GM18909 (cell line): ENCODE results near the gene OSBP.
"Not testable (repeated sequence)": the region's sequence is repeated elsewhere in the genome, so short reads cannot be mapped to it uniquely, and the experiment has no call there.

Experiments used
- ATAC-seq: cut with Tn5 transposase; IDR thresholded peaks from one replicate; pipeline ENCODE4 v1.9.1; 2021; ENCODE audit warnings: mild to moderate bottlenecking; ENCODE audit not compliant: unreplicated experiment, poor library complexity

The OSBP gene, protein sequence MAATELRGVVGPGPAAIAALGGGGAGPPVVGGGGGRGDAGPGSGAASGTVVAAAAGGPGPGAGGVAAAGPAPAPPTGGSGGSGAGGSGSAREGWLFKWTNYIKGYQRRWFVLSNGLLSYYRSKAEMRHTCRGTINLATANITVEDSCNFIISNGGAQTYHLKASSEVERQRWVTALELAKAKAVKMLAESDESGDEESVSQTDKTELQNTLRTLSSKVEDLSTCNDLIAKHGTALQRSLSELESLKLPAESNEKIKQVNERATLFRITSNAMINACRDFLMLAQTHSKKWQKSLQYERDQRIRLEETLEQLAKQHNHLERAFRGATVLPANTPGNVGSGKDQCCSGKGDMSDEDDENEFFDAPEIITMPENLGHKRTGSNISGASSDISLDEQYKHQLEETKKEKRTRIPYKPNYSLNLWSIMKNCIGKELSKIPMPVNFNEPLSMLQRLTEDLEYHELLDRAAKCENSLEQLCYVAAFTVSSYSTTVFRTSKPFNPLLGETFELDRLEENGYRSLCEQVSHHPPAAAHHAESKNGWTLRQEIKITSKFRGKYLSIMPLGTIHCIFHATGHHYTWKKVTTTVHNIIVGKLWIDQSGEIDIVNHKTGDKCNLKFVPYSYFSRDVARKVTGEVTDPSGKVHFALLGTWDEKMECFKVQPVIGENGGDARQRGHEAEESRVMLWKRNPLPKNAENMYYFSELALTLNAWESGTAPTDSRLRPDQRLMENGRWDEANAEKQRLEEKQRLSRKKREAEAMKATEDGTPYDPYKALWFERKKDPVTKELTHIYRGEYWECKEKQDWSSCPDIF

DNA sequence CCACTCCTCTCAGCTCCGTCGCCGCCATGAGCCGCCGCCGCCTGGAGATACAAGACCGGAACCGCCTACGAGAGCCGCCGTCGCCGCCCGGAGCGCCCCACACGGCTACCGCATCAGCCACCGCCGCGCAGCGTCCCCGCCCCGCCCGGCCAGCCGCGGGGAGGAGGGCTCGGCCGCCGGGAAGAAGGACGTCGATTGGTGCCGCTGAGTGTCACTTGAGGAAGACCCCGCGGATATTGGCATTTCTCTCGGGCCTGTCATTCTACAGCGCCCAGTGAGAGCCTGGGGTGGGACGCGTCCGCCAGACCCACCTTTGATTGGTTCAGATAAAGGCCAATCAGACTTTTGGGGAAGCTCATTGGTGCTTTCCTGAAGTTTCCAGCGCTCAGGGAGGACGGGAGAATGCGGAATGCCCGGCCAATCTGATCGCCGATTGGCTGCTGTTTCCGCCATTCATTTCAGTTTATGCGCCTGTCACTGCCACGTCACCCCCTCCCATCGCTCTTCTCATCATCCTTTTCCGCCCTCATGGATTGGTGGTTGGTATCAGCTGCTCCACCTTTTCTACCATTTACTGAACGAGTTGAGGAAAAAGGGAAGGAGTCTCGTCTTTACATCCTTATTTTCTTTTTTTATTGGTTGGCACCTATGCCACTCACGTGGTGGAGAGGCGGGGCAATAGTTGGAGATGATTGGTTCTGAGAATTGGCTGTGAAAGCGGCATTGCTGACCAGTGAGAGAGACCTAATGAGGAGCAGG is at the start of gene OSBP:
OSBP (minus strand) TSS at position 138 of the 759 bp plus-strand sequence; CDS start at position 28, 110 bp downstream.
- peak; percentile 91 for ATAC-seq

DNA sequence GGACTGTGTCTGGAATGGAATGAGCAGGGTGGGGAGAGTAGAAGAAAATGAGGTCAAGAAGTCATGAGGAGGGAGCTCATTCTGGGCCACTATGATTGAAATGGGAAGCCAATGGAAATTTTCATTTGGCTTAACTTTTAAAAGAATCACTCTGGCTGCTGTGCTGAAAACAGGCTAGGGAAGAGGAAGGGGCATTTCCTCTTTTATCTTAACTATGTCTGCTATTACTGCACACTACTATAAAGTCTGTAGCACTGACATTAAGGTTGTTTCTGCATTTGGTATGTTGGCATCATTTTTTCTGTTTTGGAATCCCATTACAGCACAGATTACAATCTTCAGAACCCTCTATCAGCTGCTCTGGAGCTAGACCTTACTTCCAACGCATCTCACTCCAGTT is 45.0 kb upstream of the OSBP start:
- ATAC-seq, result no peak

DNA sequence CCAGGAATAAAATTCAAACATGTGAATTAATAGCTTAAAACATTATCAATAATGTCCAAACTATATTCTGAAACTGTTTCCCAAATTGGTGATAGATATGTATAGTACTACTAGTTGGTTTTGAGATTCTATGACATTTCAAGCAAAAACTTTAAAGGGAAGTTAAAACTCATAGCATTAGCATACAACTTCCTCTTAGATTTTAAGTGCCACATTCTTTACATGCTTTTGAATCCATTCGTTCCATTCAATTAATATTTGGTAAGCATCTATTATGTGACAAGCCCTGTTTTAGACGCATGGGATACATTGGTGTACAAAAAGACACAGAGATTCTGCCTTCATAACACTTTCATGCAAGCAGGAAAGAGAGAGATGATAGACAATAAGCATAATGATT is 44.4 kb upstream of the OSBP start:
- no peak for ATAC-seq

DNA sequence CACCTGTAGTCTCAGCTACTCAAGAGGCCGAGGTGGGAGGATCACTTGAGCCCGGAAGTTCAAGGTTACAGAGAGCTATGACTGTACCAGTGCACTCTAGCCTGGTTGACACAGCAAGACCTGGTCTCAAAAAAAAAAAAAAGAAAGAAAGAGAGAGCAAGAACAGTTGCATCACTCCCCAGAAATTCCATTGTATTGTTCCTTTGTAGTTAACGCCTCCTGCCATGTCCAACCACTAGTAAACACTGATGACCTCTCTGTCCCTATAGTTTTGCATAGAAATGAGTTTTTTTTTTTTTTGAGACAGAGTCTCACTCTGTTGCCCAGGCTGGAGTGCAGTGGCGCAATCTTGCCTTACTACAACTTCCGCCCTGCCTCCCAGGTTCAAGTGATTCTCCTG is 42.5 kb upstream of the OSBP start:
- ATAC-seq, result no peak

DNA sequence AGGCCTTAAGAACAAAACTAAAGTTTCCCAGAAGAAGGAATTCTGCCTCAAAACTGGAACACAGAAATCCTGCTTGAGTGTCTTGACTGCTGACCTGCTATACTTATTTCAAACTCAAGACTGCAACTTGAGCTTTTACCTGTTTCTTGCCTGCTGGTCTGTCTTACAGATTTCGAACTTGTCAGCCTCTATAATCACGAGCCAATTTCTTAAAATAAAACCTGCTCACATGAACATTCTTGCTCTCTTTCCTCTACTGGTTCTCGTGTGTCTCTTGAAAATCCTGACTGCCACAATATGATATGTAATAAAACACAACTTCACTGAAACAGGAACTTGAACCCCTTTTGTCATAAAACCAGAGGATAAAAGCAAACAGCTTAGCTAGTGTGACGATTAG is 39.3 kb upstream of the OSBP start:
- ATAC-seq, result no peak

DNA sequence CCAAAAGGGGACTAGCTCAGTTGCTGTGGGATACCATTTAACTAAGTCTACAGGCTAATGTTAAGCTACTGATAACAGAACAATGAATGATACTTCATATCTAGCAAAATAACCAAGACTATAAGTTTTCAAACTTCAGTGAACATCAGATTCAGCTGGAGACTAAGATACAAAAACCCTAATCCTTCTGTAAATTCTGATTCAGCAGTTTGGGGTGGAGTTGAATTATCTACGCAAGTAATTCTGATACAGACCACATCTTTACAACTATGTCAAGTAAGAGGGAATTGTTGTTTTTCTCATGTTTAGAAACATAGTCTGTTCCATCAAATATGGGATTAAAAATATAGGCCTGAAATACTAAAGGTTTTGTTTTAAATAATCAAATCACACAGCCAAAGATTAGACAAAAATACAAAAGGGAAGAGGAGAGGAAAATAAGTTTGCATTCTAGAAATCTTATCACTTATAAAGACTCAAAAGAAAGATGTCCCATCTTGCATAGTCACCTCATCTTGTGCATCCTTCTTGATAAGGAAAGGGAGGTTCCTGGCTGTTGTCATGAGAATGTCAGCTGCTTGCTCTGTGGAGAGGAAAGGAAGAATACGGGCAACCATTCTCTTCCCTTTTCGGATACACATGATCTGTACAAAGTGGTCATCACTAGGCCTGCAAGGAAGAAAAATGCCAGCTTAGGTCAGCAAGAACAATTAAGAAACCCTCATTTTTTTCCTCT is 31.8 kb upstream of the OSBP start:
- ATAC-seq, result no peak

DNA sequence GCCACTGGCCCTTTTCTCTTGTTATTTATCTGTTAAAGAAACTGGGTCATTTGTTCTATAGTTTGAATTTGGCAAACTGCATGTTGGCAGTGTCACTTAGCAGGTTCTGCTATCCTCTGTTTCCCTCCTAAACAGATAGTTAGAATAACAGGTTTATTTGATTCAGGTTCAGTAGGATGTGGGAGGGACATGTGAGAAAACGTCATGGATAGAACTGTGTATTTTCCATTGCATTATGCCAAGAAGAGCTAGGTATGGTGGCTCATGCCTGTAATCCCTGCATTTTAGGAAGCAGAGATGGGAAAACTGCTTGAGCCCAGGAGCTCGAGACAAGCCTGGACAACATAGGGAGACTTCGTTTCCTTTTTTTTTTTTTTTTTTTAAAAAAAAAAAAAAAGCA is 29.0 kb upstream of the OSBP start:
- no peak for ATAC-seq

DNA sequence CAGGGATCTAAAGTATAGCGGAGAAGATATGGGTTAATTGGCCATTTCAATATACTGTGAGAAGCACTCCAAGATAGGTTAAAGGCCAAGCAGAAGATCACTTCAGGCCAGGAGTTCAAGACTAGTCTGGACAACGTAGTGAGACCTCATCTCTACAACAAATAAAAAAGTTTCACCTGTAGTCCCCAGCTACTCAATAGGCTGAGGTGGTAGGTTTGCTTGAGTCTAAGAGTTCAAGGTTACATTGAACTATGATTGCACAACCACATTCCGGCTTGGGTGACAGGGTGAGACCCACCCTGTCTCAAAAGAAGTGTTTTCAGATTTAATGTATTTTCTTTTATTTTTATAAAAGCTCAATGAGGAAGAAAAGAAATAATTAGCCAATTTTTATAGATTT is 27.8 kb upstream of the OSBP start:
- no peak for ATAC-seq

DNA sequence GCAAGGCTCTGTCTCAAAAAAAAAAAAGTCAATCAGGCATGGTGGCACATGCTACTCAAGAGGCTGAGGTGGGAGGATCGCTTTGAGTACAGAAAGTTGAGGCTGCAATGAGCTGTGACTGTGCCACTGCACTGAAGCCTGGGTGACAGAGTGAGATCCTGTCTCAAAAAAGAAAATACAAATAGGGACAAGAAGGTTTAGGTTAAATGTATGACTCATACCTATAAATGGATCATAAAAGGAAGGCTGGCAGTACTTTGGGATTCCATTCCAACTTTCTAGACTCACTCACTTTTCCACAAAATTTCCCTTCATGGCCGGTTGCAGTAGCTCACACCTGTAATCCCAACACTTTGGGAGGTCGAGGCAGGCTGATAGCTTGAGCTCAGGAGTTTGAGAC is 25.6 kb upstream of the OSBP start:
- no peak for ATAC-seq

DNA sequence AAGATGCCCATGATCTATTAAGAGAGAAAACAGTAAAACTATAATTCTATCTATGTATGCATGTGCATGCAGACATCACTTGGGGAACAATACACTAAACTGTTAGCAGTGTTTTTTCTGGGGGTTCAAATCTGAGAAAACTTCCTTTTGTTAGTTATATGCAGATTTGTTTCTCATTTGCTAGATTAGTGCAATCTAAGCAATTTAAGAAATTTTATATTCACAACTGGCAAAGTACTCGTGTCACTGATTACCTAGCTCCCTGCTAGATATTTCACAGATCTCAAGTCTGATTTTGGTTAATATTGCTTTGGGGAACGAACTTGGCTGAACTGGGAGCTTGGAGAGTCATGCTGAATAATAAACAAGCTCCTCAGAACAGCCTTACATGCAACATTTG is 14.9 kb upstream of the OSBP start:
- ATAC-seq, result no peak

DNA sequence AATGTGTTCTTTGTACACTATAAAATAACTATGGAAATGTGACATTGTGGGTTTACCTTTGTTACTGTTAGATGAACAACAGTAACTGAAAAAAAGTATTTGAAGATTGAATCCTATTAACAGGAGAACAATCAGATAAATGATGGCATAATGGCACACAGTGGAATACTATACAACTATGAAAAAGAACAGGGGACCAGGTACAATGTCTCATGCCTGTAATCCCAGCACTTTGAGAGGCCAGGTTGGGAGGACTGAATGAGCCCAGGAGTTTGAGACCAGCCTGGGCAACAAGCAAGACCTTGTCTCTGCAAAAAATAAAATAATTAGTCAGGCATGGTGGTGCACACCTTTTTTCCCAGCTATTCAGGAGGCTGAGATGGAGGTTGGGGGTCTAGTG is 14.4 kb upstream of the OSBP start:
- no peak for ATAC-seq

DNA sequence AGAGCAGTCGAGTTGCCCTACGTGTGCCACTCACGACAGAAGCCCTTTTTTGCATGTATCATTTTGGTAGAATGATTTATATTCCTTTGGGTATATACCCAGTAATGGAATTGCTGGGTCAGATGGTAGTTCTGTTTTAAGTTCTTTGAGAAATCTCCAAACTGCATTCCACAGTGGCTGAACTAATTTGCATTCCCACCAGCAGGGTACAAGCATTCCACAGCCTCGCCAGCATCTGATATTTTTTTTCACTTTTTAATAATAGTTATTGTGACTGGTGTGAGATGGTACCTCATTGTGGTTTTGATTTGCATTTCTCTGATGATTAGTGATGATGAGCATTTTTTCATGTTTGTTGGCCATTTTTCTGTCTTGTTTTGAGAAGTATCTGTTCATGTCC is 11.4 kb upstream of the OSBP start:
- ATAC-seq, result not testable (repeated sequence)

DNA sequence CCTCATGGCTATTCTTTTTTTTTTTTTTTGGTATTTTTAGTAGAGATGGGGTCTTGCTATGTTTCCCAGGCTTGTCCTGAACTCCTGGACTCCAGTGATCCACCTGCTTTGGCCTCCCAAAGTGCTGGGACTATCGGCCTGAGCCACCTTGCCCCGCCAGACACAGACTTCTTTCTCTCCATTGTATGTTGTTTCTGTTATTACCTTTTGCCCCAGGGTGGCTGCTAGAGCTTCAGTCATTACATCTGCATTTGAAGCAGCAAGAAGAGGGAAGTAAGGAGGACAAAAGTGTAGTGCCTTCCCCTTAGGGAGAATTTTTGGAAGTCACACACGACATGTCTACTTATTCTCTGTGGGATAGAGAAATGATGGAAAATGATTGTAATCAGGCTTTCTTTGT is 10.1 kb upstream of the OSBP start:
- ATAC-seq, result no peak

DNA sequence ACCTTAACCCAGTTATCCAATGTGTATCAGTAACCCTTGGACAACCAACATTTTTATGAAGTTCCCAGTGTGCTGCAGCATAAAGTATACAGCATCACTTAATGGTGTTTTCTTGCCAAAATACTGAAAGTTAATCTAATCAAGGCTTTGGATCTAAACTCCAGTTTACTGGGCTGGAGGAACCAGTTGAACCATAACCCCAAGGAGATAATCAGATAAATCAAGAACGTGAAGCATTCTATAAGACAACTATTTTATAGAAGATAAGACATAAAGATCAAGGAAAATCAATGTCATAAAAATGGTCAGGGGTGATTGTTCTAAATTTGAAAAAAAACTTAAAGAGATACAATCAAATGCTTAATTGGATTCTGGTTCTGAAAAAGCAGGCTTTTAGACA is 2.3 kb upstream of the OSBP start:
- no peak for ATAC-seq

DNA sequence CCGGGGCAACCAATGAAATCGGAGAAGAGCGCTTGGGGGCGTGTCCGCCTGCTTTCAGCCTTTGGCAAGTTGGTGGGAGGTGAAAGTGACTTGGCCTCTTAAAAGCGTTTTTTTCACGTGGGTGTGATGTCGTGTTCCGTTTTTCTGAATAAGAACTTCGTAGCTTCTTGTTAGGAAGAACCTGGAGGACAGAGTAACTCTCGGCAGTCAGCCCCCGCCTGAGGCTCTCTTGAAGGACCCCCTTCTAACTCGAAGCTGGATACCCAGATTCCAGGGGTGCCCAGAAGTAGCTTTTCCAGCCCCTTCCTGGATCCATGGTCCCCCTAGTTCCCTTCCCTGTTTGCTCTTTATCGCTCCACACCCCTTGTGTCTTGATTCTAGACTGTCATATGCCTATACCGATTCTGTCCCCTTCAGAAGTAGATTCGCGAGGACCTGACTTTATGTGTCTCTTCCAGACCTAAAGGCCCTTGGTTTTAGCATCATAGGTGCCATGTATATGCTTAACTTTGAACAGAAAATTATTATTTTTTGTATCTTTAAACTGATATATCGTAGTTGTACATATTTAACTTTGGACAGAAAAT is 915 bp upstream of the OSBP start:
- ATAC-seq, result no peak

DNA sequence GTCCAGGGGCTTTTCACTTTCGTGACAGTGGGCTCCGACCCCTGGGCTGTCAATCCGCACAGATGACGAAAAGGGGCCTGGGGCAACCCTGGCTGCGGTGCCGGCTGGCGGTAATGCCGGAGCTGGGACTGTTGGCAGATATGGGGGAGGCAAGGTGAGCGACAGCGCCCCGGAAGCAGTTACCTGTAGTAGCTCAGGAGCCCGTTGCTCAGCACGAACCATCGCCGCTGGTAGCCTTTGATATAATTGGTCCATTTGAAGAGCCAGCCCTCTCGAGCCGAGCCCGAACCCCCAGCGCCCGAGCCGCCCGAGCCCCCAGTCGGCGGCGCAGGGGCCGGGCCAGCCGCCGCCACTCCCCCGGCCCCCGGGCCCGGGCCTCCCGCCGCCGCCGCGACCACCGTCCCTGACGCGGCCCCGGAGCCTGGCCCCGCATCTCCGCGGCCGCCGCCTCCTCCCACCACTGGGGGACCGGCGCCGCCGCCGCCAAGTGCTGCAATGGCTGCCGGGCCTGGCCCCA is 396 bp downstream of the OSBP start:
- ATAC-seq, result peak; percentile 14

DNA sequence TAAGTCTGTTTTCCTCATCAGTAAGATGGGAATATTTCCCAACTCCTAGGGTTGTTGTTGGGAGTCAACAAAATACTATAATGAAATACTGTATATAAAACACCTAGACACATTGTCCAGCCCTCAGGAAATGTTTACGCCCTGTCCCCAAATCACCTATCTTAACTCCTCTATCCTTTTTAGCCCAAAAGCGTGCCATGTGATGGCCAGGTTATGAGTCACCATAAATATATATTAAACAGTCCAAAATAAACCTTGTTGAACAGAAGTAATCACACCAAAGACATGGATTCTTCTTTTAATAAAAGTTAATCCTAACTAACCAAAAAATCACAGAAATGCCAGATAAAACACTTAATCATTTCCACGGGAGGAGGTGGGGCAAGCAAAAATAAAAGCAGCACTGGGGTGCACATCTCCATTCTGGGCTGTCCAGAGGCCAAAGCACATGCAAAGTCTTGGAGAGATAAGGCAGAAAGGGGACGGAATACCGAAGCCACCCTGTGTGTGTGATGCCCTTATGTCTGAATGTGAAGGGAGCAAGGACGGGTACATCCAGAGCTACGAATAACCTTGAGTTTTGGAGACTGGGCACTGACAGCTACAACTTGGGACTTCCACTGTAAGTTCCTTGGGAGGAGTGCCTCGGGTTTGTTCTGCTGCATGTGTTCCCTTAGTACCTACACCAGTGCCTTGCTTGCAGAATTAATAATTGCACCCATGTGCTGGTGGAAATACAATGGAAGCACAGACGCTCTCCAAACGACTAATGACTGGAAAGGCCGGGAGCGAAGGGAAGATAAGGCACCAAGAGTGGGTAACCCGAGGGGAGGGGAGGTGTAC is 1.1 kb downstream of the OSBP start:
- no peak for ATAC-seq

DNA sequence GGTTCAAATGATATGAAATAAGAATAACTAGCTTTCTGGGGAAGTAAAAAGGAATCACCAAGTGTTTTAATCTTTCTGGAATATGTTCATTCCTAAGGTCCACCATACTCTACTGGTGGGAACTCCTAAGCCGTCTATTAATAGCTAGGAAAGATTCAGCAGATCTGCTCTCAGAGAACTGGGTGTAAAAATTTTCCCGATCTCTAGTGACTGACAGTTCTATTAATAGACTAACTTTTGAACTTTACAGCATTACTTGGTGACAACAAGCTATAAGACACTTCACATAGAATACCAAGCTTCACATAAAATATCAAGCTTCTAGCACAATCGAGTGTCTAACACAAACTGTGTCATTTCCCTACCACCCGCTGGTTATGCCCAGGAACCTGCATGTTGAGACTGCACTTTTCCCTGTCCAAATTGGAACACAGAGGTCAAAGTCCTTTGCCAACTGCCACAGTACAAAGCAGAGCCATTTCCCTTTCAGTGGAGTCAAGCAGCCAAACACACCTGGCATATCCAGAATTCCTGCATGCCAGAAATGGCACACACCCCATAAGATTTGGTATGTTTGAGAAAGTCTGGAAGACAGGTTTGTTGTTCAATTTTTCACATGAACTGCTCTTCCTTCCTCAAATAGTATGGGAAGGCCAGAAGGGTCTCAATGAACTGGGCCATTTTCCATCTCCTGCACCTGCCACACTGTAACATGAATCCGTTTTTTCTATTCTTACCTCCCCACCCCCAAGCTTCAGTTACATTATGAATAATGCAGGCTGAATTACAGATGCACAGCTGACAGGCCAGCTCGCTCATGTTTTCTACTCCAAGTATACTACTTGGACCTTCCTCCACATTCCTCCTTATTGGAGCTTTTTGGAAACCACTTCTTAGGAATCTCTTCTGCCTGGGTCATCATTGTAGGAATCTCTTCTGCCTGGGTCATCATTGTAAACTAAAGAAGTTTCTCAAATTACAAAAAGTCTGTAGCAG is 3.7 kb downstream of the OSBP start:
- no peak for ATAC-seq
